GM18520 (cell line): ENCODE measurements around the gene CRYL1.
A peak's percentile ranks its signal among the peaks of the same experiment; 100 is the strongest.

ENCODE experiments used
- ATAC-seq: cut with Tn5 transposase; IDR thresholded peaks from one replicate; pipeline ENCODE4 v1.9.1; 2021; ENCODE audit not compliant: unreplicated experiment

The CRYL1 gene

GRCh38 chr13:20428666-20429644 is 96.7 kb downstream of the CRYL1 start:
- no peak for ATAC-seq

GRCh38 chr13:20426766-20427448 is 98.8 kb downstream of the CRYL1 start:
- ATAC-seq = no peak

- ATAC-seq = no peak
Observed at GRCh38 chr13:20425819-20426219, 99.8 kb downstream of the CRYL1 start.

GRCh38 chr13:20424949-20425348 is 100.7 kb downstream of the CRYL1 start:
- ATAC-seq = no peak

GRCh38 chr13:20424559-20424852 is 101.2 kb downstream of the CRYL1 start:
- no peak for ATAC-seq

- no peak for ATAC-seq
Observed at GRCh38 chr13:20422362-20422761, 103.3 kb downstream of the CRYL1 start.

GRCh38 chr13:20420938-20421337 is 104.7 kb downstream of the CRYL1 start:
- ATAC-seq = no peak

- ATAC-seq = no peak
Observed at GRCh38 chr13:20418953-20419352, 106.7 kb downstream of the CRYL1 start.

GRCh38 chr13:20416223-20416745 is 109.4 kb downstream of the CRYL1 start:
- ATAC-seq = no peak

- ATAC-seq = no peak
Observed at GRCh38 chr13:20415694-20416107, 110.0 kb downstream of the CRYL1 start.

GRCh38 chr13:20415306-20415679 is 110.4 kb downstream of the CRYL1 start:
- ATAC-seq = no peak

- ATAC-seq = no peak
Observed at GRCh38 chr13:20414546-20415305, 110.9 kb downstream of the CRYL1 start.

- ATAC-seq = no peak
Observed at GRCh38 chr13:20412691-20413355, 112.8 kb downstream of the CRYL1 start.

- peak; percentile 89 for ATAC-seq
Observed at GRCh38 chr13:20411638-20412342, 113.9 kb downstream of the CRYL1 start.

GRCh38 chr13:20410726-20411125 is 114.9 kb downstream of the CRYL1 start:
- no peak for ATAC-seq

GRCh38 chr13:20408181-20408580 is 117.5 kb downstream of the CRYL1 start:
- ATAC-seq = no peak

GRCh38 chr13:20407759-20408158 is 117.9 kb downstream of the CRYL1 start:
- ATAC-seq = no peak

- no peak for ATAC-seq
Observed at GRCh38 chr13:20405691-20406090, 120.0 kb downstream of the CRYL1 start.

GRCh38 chr13:20404488-20405222 is 121.0 kb downstream of the CRYL1 start:
- ATAC-seq = no peak

- ATAC-seq = no peak
Observed at GRCh38 chr13:20403826-20404225, 121.8 kb downstream of the CRYL1 start.
